Fibroblast of lung (primary cell): ENCODE measurements around the gene CFAP221. TPM values are rescaled to one million over a fixed set of nuclear protein-coding genes. Genes with fewer than 3 reads are reported as not detected.

Source experiments
- DNase-seq, 2 donors: peaks; one replicate each; pipeline versions ENCODE4 v3.0.0 to v3.0.0-alpha.2; 2010; ENCODE audit warnings: low read depth in 2 of 2
- H2AFZ ChIP-seq: 2 replicates; pipeline ENCODE4 v1.5.1; 2012; ENCODE audit warnings: low read length, control low read depth, inconsistent platforms
- H3K27ac ChIP-seq: 2 replicates; pipeline ENCODE4 v1.5.1; 2011; ENCODE audit warnings: low read length, control low read depth; ENCODE audit not compliant: insufficient read depth
- H3K27me3 ChIP-seq: 2 replicates; pipeline ENCODE4 v1.5.1; 2011; ENCODE audit warnings: mild to moderate bottlenecking, low read length; ENCODE audit not compliant: control insufficient read depth, insufficient read depth
- H3K36me3 ChIP-seq: 2 replicates; pipeline ENCODE4 v1.5.1; 2011; ENCODE audit warnings: low read length; ENCODE audit not compliant: control insufficient read depth, insufficient read depth
- H3K4me1 ChIP-seq: 2 replicates; pipeline ENCODE4 v1.5.1; 2011; ENCODE audit warnings: low read length; ENCODE audit not compliant: control insufficient read depth, insufficient read depth; ENCODE audit errors: extremely low read depth
- H3K4me2 ChIP-seq: 2 replicates; pipeline ENCODE4 v1.5.1; 2011; ENCODE audit warnings: low read length, control low read depth; ENCODE audit not compliant: insufficient read depth; ENCODE audit errors: extremely low read depth
- H3K4me3 ChIP-seq, 4 experiments: fragments of 200-600 bp in 1 of 4; sonication (generic) in 1 of 4; replicated peaks in 1 of 4; 2 replicates each; pipeline ENCODE4 v1.5.1; 2011 to 2016; ENCODE audit warnings: low read length in 4 of 4, low read depth in 3 of 4, mild to moderate bottlenecking in 3 of 4, control low read depth in 2 of 4, inconsistent platforms in 1 of 4, mixed read lengths in 1 of 4; ENCODE audit not compliant: insufficient read depth in 1 of 4; ENCODE audit errors: control extremely low read depth in 1 of 4
- H3K79me2 ChIP-seq: 2 replicates; pipeline ENCODE4 v1.5.1; 2012; ENCODE audit warnings: mild to moderate bottlenecking, low read length, inconsistent platforms; ENCODE audit not compliant: control insufficient read depth, insufficient read depth
- H3K9ac ChIP-seq: 2 replicates; pipeline ENCODE4 v1.5.1; 2011; ENCODE audit warnings: mild to moderate bottlenecking, low read length, control low read depth; ENCODE audit not compliant: insufficient read depth
- H3K9me3 ChIP-seq: 2 replicates; pipeline ENCODE4 v1.5.1; 2012; ENCODE audit warnings: low read depth, low read length; ENCODE audit not compliant: control insufficient read depth, insufficient read depth
- H4K20me1 ChIP-seq: 2 replicates; pipeline ENCODE4 v1.5.1; 2011; ENCODE audit warnings: low read length; ENCODE audit not compliant: control insufficient read depth, insufficient read depth; ENCODE audit errors: extremely low read depth
- CTCF ChIP-seq, 2 donors: IDR thresholded peaks in 1 of 2; conservative IDR thresholded peaks in 1 of 2; 1 replicate in 1 of 2; 2 replicates in 1 of 2; pipeline ENCODE4 v1.5.1; 2011 to 2012; ENCODE audit warnings: low read length in 2 of 2, control low read depth in 1 of 2, inconsistent platforms in 1 of 2, low read depth in 1 of 2, mild to moderate bottlenecking in 1 of 2
- EZH2 ChIP-seq: IDR thresholded peaks from 2 replicates; pipeline ENCODE4 v1.5.1; 2012; ENCODE audit warnings: low read length, control low read depth, mild to moderate bottlenecking; ENCODE audit errors: missing control alignments
- polyA plus RNA-seq, 2 donors: library from polyadenylated mRNA; depleted of rRNA in 1 of 2; stranded (reverse) in 1 of 2; unstranded in 1 of 2; fragments of >200 nt; gene quantifications; 2 replicates each; pipeline ENCODE4 v1.2.1, GENCODE V29; 2011 to 2012; ENCODE audit warnings: missing spikeins in 1 of 2
- total RNA-seq: library from RNA; depleted of rRNA; stranded (reverse); fragments of >200 nt; gene quantifications from 2 replicates; pipeline ENCODE4 v1.2.1, GENCODE V29; 2014

Gene CFAP221
- total and polyA plus RNA-seq, 2 donors (not counting 1 experiment from before 2014, with no cell fraction given), result 0.07 TPM; not detected in 1

DNA sequence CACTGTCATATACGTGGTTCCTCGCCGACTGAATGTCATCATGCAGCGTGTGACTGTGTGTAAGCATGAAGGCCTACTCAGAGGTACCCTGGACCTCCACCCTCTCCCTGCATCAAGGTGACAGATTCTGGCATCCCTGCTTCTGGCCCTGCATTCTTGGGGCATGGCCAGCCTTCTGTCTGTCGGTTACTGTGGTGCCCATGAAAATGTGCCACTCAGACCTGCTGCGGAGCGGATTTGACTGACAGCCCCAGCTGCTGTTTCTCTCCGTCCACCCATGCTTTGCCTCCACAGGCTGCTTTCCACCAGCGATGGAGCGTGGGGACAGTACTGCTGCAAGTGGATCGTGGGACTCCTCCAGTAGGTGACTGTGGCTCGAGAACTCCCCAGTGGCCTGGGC is 144.4 kb downstream of the CFAP221 start:
- H3K9ac ChIP-seq, result no peak overlapping the region
- no peak overlapping the region for H3K27ac ChIP-seq
- H3K79me2 ChIP-seq, result no peaks in the 10 kb centered on the region
- no peaks in the 10 kb centered on the region for H4K20me1 ChIP-seq
- H3K36me3 ChIP-seq, result no peaks in the 10 kb centered on the region
- no peaks in the 10 kb centered on the region for H3K27me3 ChIP-seq
- TF ChIP-seq EZH2, result no peak
- TF ChIP-seq CTCF (conservative IDR thresholded peaks at IDR 0.05 in 1 of 2, IDR thresholded peaks at IDR 0.05 in 1 of 2; ENCODE audit: low read depth in 1 of 2, low read length in 2 of 2), result no peak
- no peak for DNase-seq
- no peaks in the 10 kb centered on the region for H3K4me1 ChIP-seq
- no peak overlapping the region for H3K4me3 ChIP-seq
- no peak overlapping the region for H3K4me2 ChIP-seq
- H3K9me3 ChIP-seq, result no peaks in the 10 kb centered on the region
- no peak overlapping the region for H2AFZ ChIP-seq

- Histone ChIP-seq H3K9me3 (no peaks in the 10 kb centered on the region), H3K4me1 (no peaks in the 10 kb centered on the region), H3K4me2 (no peak overlapping the region), H3K27ac (no peak overlapping the region), H3K4me3 (no peak overlapping the region), H4K20me1 (no peaks in the 10 kb centered on the region), H3K36me3 (no peaks in the 10 kb centered on the region), H3K9ac (no peak overlapping the region), H3K27me3 (no peaks in the 10 kb centered on the region), H3K79me2 (no peaks in the 10 kb centered on the region), H2AFZ (no peak overlapping the region)
- TF ChIP-seq CTCF (conservative IDR thresholded peaks at IDR 0.05 in 1 of 2, IDR thresholded peaks at IDR 0.05 in 1 of 2; ENCODE audit: low read depth in 1 of 2, low read length in 2 of 2) (no peak), EZH2 (no peak)
- DNase-seq, result no peak
Observed at GRCh38 chr2:119689218-119689617, 145.0 kb downstream of the CFAP221 start.

- TF ChIP-seq EZH2 (no peak), CTCF (conservative IDR thresholded peaks at IDR 0.05 in 1 of 2, IDR thresholded peaks at IDR 0.05 in 1 of 2; ENCODE audit: low read depth in 1 of 2, low read length in 2 of 2) (no peak)
- Histone ChIP-seq H3K4me3 (no peak overlapping the region), H3K4me1 (peaks cover 9% of the 10 kb centered on the region), H3K36me3 (no peaks in the 10 kb centered on the region), H3K4me2 (no peak overlapping the region), H3K27me3 (no peaks in the 10 kb centered on the region), H2AFZ (no peak overlapping the region), H3K9ac (no peak overlapping the region), H3K27ac (no peak overlapping the region), H4K20me1 (no peaks in the 10 kb centered on the region), H3K79me2 (no peaks in the 10 kb centered on the region), H3K9me3 (no peaks in the 10 kb centered on the region)
- no peak for DNase-seq
Observed at GRCh38 chr2:119691189-119691588, 146.9 kb downstream of the CFAP221 start.
